22Rv1 (cell line): Measurements from ENCODE around the gene DBNDD2.

Experiments used
- ZFX ChIP-seq: fragments of 450-650 bp; IDR thresholded peaks from 2 replicates; pipeline ENCODE4 v1.6.1; 2017; ENCODE audit warnings: antibody characterized with exemption, borderline replicate concordance
- TF ChIP-seq, protein P1 (sequence below): fragments of 450-650 bp; IDR thresholded peaks from 2 replicates; pipeline ENCODE4 v1.5.1; 2017; ENCODE audit warnings: mild to moderate bottlenecking

DNA sequence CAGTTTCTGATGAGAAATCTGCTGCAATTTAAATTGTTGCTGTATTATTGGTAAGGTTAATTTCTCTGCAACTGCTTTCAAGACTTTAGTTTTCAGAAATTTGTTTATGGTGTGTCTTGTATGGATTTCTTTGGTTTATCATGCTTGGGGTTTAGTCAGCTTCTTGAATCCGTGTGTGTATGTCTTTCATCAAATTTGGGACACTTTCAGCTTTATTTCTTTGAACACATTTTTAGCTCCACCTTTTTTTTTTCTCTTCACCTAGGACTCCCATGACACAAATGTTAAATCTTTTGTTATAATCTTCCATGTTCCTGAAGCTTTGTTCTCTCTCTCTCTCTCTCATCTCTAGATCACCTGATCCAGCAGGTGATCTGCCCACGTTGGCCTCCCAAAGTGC is 16.5 kb upstream of the DBNDD2 start:
- TF ChIP-seq, protein P1, sequence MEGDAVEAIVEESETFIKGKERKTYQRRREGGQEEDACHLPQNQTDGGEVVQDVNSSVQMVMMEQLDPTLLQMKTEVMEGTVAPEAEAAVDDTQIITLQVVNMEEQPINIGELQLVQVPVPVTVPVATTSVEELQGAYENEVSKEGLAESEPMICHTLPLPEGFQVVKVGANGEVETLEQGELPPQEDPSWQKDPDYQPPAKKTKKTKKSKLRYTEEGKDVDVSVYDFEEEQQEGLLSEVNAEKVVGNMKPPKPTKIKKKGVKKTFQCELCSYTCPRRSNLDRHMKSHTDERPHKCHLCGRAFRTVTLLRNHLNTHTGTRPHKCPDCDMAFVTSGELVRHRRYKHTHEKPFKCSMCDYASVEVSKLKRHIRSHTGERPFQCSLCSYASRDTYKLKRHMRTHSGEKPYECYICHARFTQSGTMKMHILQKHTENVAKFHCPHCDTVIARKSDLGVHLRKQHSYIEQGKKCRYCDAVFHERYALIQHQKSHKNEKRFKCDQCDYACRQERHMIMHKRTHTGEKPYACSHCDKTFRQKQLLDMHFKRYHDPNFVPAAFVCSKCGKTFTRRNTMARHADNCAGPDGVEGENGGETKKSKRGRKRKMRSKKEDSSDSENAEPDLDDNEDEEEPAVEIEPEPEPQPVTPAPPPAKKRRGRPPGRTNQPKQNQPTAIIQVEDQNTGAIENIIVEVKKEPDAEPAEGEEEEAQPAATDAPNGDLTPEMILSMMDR: no peak
- TF ChIP-seq ZFX: no peak
